ENCODE measurements around the gene PUSL1.

DNA sequence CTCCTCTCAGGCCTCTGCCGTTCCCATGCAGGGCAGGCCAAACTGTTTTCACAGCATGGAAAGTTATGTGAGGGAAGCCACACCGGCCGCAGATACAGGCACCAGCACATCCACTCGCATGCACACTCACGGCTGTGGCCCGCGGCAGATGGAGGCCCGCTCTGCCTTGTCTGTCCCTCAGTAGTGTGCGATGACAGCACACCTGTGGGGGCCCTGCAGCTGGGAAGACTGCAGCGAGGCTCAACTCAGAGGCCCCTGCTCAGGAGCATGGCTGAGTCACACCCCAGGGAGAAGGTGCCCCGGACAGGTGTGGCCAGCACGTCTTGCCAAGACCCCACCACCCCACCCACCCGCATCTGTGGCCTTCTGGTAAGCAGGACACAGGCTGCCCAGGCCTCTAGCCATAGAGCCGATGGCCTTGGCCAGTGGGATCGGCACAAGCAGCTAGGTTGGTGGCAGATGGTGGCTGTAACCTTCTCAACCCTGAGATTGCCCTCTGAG is 33.4 kb upstream of the PUSL1 start:
- TF ChIP-seq CTCF (IDR thresholded peaks at IDR 0.05) (no peak), POLR2A (IDR thresholded peaks at IDR 0.05) (no peak)
